RKO (cell line): ENCODE data around the gene UBAC1.
A peak's percentile ranks its signal among the peaks of the same experiment; 100 is the strongest.

Experiments
- DNase-seq: peaks from one replicate; pipeline ENCODE4 v3.0.0-alpha.2; 2016; ENCODE audit warnings: low spot score

Gene UBAC1, protein sequence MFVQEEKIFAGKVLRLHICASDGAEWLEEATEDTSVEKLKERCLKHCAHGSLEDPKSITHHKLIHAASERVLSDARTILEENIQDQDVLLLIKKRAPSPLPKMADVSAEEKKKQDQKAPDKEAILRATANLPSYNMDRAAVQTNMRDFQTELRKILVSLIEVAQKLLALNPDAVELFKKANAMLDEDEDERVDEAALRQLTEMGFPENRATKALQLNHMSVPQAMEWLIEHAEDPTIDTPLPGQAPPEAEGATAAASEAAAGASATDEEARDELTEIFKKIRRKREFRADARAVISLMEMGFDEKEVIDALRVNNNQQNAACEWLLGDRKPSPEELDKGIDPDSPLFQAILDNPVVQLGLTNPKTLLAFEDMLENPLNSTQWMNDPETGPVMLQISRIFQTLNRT

DNA sequence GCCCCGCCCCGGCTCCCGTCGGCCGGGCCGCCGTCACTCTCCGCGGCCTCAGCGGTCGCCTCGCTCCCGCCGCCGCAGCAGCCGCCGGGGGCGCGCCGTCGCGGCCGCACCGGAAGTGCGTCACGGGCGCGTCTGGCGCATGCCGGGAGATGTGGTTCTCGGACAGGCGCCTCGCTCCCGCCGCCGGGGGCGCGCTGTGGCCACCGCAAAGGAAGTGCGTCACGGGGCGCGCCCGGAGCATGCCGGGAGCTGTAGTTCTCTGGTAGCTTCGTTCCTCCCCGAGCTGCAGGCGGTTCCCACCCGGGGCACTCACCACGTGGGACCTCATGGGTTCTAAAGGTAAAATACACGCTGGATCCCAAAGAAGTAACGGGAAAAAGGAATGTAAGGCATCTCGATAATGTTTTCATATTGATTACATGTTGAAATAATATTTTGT lies at the start of gene UBAC1:
Gene UBAC1, minus strand, starts transcription at position 97 of the 439 bp plus-strand sequence. CDS start 211 bp downstream, outside the sequence.
- DNase-seq = peak; percentile 100

DNA sequence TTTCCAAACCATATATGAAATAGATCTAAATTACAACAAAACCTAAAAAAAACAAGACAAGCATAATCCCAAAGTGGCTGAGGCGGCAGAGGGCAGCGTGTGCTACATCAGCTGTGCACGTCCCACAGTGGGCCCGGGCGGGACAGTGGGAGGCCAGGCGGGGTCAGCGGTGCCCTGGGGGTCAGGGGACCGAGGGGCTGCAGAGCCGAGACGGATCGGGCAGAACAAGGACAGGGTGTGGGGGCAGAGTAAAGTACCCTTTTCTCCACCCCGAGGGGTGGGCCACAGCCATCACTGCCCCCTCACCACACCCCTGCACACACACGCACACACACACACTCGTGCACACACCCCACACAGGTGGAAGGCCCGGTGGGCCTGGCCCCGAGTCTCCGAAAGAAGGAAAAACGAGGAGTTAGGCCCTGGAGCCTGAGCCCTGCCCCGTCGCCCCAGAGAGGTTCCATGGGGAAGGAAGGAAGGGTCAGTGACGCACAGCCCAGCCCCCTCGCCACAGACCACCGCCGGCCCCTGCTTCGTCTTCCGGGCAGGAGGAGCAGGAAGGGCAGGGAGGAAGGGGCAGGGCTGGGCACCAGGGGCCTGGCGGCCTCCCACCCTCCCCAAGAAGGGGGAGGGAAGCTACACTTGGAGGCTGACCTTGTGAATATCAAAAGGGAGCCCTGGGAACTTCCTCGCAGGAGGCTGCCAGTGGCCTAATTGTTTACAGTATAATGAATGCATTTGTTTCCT lies 49.6 kb upstream of the UBAC1 start:
- no peak for DNase-seq

DNA sequence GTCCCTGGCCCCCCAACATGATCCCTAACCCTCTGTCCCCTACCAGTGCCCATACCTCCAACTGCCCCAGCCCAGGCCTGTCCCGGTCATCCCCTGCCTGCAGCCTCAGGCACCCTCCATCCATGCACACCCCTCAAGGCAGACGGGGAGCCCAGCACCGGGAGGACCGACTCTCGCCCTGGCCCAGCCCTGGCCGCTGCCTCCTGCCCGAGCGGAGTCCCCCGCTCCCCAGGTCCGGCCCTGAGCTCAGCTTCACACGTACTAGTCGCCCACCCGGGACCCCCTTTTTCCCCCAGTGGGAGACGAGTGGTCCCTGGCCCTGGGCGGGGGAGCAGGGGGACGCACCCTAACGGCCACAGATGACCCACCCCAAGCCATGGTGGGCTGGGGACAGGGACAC lies 49.0 kb upstream of the UBAC1 start:
- no peak for DNase-seq

DNA sequence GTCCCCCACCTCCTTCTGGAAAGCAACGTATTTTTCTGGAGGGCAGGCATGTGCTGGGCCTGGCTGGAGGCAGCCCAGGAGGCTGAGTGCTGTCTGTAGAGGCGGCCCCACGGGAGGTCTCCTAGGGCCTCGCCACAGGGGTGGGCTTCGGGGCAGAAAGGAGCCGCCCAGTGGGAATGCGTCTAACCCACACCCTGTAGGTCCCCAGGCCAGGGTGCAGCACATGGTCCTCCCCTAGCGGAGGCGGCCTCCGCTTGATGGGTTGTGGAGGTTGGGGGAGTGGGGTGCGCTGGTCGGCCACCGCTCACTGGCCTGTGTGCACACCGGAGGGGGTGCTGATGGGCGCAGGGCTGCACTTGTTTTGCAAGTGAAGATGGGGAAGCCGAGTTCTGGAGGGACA lies 48.3 kb upstream of the UBAC1 start:
- no peak for DNase-seq

DNA sequence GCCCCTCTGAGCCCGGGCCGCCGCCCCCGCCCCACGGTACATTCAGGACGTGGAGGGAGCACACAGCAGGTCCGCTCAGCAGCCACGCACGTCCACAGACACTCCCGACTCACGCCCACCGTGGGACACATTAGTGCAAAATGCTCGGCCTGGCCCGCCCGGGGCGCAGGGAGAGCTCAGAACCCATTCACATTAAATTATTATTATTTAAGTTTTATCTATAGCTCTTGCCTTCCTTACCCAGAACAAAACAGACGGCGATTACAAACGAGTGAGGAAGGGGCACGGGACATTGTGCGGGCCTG lies 47.5 kb upstream of the UBAC1 start:
- DNase-seq = no peak

DNA sequence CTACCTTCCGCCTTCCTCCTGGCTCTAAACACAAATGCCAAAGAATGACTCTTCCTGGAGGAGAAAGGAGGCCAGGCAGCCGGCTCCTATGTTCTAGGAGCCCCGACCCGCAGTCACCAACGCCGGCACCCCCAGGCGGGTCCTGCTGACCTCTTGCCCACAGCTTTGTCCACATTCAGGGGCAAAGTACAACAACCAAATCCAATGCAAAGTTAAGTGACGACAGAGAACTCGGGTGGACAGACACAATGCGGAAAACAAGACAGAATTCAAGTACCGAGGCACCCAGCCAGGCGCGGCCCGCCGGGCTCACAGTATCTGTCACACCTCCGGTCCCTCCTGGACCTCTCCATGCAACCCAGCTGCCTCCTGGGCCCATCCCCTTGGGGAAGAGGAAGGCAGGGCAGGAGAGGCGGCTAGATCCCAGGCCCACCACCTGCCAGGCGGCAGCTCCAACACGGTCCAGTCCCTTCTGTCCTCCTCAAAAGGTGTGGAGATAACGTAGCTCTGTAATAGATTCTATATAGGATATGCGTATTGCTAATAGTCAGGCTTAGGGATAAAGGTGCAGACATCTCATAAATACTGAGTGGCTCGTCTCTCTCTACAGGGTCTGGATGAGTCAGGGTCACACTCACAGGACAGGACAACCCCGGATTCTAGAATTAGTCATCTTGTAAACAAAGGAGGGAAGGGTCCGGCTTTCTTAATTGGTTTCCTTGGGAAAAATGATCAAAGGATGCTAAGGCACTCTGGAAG lies 46.9 kb upstream of the UBAC1 start:
- DNase-seq = peak; percentile 60

DNA sequence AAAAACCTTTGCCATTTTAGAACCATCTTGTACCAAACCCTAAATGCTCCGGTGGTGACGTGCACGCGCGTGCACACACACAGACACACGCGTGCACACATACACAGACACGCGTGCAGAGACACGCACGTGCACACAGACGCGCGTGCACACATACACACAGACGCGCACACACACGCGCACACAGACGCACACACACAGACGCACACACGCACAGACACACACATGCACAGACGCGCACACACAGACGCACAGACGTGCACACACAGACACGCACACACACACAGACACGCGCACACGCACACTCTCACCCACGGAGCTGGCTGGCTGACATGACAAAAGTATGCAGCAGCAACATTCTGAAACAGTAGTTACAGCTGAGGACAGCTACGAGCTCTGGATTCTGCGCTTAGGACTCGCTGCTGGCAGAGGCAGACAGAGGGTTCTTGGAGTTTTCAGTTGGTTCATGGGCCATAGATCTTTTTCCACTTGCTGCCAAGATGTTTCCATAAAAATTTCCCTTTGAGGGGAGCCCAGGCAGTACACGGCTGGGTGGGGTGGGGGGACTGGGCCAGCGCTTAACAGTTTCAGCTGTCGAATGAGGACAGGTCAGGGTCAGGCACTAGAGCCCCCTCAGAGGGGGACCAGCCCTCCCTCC lies 46.2 kb upstream of the UBAC1 start:
- no peak for DNase-seq

GRCh38 chr9:136006169-136006568 lies 45.0 kb upstream of the UBAC1 start:
- DNase-seq = no peak

GRCh38 chr9:136004712-136005111 lies 43.5 kb upstream of the UBAC1 start:
- no peak for DNase-seq

- DNase-seq = no peak
Observed at GRCh38 chr9:136004219-136004618, 43.0 kb upstream of the UBAC1 start.

GRCh38 chr9:136003411-136004218 lies 42.4 kb upstream of the UBAC1 start:
- DNase-seq = no peak

DNA sequence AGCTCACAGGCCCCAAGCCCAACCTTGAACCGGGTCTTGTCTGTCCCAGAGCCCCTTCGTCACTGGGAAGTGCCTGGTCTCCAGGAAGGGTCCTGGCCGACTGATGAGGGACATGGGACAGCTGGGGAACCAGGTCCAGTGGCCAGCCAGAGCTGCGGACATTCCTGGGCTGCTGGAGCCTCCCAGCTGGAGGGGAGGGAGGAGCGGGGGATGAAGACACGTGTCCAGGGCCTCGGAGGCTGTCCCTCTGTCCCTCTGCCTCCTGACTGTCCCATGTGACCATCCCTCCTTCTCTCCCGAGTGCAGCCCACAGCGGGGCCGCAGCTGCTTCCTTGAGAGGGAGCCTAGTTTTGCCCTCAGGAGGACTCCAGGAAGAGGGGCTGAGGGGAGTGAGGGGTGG lies 41.7 kb upstream of the UBAC1 start:
- DNase-seq = no peak

DNA sequence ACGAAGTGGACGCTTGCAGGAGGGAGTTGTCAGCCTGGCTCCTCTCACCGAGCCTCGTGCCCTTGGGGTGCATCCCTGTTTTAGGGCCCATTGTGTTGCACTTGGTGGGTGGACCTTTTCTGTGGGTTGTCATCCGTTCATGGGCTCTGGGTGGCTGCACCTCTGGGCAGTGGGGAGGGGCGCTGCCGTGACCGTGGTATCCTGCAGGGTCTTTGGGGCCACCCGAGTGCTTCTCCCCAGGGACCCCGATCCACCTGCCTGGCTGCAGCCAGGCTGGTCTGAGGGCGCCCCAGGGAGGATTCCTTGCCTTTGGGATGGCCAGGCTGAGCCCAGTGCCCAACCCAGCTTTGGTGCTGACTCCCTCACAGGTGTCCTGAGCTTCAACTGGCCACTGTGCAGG lies 41.0 kb upstream of the UBAC1 start:
- no peak for DNase-seq

DNA sequence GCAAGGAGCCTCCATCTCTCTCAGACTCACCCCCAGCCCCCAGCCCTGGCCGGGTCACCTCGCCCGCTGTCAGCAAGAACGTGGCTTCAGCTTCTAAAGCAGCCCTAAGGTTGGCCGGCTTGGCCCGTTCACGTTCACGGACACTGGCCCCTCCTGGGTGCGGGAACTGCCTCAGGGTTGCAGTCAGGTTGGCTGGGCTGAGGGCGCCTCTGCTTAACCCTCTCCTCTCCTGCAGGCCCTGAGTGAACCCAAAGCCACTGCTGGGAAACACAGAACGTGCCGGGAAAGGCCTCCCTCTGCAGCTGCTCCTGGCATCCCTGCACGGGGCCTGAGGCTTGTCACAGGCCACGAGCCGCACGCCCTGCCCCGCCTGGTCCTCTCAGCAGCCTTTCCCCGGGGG lies 40.1 kb upstream of the UBAC1 start:
- no peak for DNase-seq

DNA sequence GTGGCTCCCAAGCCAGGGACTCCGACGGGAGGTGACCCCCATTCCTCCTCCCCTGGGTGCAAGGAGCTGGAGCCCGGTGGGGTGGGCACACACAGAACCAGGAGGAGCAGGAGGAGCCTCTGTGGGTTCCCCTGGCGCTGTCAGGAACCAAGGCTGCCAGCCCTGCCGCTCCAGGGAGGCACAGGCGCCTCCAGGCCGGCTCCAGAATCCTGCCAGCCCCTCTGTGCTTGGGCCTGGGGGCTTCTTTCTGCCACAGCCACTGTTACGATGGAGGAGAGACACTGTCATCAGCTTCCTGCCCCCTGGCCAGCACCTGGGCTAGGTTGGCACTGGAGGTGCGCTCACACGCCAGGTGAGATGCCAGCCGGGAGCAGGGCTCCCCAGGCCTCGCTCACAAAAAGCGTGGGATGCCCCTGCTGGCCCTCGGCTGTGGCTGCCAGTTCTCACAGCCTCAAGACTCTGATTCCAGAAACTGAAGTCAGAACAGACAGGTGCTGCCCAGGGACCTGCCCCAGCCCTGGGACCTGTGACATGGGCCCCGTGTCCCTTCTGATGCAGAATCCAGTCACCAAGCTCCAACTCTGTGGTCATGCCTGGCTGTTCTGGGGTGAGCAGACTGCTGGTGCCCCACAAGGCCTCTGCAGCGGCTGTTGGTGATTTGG lies 37.4 kb upstream of the UBAC1 start:
- DNase-seq = no peak

GRCh38 chr9:135998016-135998380 lies 36.8 kb upstream of the UBAC1 start:
- DNase-seq = no peak

DNA sequence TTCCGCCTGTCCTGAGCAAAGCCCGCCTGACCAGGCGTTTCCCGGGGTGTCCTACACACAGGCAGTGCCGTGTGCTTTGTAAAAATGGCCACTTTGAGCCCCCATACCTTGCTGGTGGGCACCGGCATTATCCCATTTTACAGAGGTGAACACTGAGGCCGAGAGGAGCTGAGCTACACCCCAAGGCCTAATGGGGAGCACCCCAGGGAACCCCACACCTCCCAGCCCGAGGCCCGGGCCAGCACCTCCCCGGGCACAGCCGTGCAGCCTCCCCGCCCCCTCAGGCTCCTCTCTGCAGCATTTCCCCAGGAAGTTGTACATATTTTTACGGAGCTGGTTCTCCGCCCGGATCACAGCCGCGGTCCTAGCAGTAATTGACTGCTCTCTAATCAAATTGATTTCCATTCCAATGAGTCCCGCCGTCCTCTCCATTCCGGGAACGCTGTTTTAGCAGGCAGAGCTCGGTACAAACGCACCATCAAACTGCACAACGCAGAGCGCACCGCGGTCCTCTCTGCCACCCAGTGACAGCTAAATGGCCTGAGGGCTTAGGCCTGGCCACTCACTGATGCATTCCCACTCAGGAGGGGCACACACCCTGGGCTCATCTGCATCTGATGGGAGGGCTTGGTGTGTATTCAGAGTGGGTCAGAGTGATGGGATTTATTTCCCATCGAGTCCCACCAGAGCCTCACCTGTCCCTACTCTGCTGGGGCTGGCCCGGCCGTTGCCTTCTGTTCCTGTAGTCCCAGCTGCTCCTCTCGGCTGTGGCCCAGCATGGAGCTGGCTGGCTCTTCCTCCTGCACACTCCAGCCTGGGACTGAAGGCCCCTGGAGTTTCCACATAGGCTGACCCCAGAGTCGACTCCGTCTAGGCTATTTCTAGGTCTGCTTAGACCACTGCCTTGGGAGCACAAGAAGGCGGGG lies 36.2 kb upstream of the UBAC1 start:
- no peak for DNase-seq

DNA sequence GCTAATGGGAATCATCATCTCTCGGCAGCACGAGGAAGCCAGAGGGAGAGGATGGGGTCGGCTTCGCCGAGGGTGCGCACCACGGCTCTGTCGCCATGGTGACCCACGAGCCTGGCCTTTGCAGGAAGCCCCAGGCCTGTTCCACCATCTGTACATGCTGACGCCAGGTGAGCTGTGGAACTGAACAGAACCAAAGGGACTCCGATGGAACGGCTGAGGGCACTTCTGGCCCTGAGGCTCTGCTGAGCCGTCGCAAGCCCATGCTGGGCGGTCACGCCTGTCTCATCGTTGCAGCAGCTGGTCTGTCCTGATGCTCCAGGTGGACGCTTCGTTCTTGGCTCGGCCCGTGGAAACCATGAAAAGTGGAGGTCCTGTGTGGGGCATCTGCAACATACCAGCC lies 34.6 kb upstream of the UBAC1 start:
- no peak for DNase-seq

GRCh38 chr9:135994501-135995192 lies 33.5 kb upstream of the UBAC1 start:
- DNase-seq = no peak
